Hepatic stellate cell (primary cell): Measurements from ENCODE around the gene ASIC2.

Experiments
- DNase-seq: peaks from one replicate; pipeline ENCODE4 v3.0.0; 2011; ENCODE audit warnings: low spot score

ASIC2 gene

DNA sequence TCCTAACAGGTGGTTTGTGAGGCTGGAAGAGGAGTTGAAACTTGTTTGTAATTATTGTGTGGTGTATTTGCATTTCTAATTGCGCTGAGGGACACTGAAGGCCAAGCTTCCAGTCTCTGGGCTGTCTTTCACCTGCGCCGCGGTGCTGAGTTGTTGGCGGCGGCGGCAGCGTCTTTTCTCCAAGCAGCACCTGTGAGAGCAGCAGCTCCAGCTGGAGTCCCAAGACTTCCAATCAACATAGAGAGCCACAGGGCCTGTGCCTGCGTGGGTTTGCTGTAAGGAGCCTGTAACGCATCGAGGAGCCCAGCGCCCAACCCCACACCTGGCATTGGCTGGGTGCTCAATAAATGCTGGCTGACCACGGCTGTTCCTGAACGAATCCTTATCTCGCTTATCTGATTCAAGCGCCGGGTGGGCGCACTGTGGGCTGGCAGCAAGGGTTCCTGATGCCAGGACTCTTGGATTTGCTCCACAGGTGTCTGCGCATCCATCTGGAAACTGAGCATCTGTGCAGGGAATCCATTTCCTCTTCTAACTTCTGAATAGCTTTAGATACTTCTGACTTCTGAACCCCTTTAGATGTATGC is 138.1 kb downstream of the ASIC2 start:
- DNase-seq: no peak

DNA sequence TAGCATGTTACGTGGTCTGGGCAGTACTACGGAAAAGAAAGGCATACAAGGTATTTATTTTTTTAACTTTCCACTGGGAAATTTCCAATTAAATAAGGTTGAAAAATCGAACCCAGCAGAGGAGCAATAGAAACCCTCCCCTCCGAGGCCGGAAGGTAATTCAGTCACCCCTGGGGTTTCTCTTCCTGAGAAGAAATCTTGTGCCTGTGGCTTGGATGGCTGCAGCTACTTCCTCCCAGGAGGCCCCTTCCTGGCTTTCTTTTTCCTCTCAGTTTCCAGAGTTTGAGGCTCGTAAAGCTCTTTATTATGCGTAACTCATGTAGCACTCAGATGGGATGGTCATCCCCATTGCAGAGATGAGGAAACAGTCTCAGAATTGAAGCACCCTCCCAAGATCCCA is 140.3 kb downstream of the ASIC2 start:
- DNase-seq: no peak

DNA sequence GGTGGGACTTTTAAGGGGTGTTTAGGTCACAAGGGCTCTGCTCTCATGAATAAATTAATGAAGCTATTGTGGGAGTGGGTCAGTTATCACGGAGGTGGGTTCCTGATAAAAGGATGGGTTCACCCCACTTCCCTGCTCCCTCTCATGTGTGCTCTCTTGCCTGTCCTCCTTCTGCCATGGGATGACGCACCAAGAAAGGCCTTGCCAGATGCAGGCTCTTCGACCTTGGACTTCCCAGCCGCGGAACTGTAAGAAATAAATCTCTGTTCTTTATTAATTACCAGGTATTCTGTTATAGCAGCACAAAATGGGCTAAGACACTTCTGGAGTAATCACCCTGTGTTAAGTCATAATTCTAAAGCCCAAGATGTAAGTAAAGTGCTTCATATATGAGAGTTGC is 141.5 kb downstream of the ASIC2 start:
- no peak for DNase-seq

- DNase-seq: no peak
Observed at GRCh38 chr17:33145941-33146340, 147.2 kb downstream of the ASIC2 start.

GRCh38 chr17:33144837-33145236 is 148.3 kb downstream of the ASIC2 start:
- no peak for DNase-seq

DNA sequence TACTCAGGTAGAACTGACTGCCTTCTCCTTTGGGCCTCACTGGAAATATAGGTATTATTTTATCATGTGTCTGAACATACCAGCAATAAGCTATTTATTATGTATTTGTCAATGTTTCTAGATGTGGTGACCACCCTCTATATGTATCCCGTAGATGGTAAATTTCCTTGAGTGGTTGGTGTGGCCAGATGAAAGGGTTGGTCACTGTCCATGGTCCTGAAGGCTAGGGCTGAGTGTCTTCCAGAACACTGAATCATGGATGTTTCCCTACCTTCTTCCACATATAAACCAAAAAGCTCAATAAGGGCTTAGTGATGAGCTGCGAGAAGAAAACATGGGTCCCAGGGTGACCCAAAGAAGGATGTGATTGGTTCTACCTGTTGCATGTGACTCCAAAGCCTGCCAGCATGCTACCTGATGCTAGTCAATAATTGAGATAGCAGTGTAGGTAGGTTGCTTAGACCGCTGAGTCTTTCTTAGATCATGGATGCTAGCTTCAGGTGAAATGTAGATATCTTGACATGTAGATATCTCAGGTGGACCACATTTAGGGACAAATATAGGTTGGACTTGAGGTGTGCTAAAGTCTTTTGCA is 150.3 kb downstream of the ASIC2 start:
- no peak for DNase-seq

DNA sequence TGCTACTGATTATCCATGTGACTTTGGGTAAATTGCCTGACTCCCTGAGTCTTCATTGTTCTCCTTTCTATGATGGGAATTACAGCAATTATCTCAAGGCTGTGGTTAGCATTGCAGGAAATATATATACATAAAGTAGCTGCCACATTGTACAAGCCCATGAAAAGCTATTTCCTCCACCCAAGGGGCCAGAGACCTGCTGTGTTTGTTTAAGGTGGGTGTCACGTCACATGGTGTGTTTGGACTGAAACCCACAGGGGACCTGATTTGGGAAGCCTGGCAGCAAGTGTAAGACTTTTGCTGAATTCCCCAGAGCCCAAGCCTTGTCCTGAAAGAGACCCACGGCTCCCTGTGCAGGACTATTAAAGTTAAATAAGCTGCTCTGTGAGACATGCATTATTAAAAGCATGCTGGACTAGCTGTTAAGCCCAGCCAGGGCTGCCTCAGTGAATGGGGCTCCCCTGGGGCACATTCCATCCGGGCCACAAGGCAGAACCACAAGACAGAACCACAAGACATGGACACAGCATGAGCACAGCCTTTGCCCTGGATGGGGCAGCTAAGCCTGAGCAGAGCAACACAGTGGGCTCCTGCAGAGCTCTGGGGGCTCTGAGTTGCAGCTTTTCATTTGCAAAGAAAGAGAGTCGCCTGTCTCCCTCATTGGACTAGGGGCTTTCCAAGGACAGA is 152.5 kb downstream of the ASIC2 start:
- DNase-seq: no peak

GRCh38 chr17:33138627-33139026 is 154.5 kb downstream of the ASIC2 start:
- no peak for DNase-seq

DNA sequence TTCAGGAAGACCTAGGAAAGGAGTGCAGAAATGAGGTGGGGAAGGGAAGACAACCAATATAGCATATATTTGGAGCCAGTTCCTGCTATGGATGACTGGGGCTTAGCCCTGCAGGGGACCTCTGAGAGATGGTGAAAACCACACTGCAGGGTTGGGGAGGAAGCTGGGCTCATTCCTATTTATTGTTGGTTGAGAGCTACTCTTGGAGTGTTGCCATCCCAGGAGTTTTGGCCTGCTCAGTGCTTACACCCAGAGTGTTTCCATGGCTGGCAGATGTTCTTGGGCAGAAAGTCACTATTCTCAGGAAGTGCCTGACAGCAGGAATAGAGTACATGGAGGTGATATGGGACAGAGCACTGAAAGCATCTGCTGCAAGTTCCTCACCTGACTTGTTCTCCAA is 155.7 kb downstream of the ASIC2 start:
- no peak for DNase-seq

- DNase-seq: no peak
Observed at GRCh38 chr17:33135691-33136090, 157.4 kb downstream of the ASIC2 start.

GRCh38 chr17:33131620-33132019 is 161.5 kb downstream of the ASIC2 start:
- no peak for DNase-seq

GRCh38 chr17:33127706-33128105 is 165.4 kb downstream of the ASIC2 start:
- no peak for DNase-seq

DNA sequence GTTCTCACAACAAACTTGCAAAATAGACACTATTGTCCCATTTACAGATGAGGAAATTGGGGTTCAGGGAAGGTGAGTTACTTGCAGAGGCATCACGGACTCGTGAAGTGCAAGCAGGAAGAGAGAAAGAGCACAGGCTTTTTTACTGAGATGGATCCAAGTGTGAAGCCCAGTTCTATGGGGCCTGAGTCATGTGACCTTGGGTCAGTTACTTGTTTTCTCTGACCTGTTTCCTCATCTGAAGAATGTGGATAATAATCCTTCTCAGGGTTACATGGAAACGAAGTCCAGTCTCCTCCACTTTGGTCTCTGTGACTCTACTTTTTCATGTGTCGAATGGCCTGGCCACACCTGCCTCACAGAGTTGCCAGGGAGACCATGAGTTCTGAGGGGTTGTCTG is 167.0 kb downstream of the ASIC2 start:
- no peak for DNase-seq

- no peak for DNase-seq
Observed at GRCh38 chr17:33125552-33125950, 167.5 kb downstream of the ASIC2 start.

DNA sequence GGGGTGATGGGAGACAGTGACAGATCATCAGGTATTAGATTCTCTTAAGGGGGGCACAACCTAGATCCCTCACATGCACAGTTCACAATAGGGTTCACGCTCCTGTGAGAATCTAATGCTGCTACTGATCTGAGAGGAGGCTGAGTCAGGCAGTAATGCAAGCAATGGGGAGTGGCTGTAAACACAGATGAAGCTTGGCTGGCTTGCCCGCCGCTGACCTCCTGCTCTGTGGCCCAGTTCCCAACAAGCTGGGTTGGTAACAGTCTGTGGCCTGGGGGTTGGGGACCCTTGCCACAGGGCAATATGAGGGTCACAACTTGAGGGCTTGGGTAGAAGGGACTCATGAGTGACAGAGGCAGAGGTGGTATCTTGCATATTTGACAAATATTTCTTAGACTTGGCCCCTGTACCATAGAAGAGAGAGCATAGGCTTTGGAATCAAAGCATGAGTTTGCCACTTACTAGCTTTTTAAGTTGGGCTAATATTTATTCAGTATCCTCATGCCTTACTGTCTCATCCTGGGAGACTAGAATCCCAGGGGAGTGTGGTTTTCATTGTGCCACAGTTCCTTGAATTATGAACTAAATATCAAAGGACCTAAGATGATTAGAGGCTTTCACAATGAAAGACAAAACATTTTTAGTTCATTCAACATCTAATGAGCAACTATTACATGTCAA is 168.1 kb downstream of the ASIC2 start:
- no peak for DNase-seq

- no peak for DNase-seq
Observed at GRCh38 chr17:33124185-33124584, 168.9 kb downstream of the ASIC2 start.

GRCh38 chr17:33121756-33122155 is 171.3 kb downstream of the ASIC2 start:
- no peak for DNase-seq

- DNase-seq: no peak
Observed at GRCh38 chr17:33121272-33121671, 171.8 kb downstream of the ASIC2 start.

GRCh38 chr17:33120103-33120502 is 173.0 kb downstream of the ASIC2 start:
- DNase-seq: no peak

- no peak for DNase-seq
Observed at GRCh38 chr17:33118391-33119075, 174.6 kb downstream of the ASIC2 start.

- DNase-seq: no peak
Observed at GRCh38 chr17:33116021-33116551, 177.0 kb downstream of the ASIC2 start.

- DNase-seq: no peak
Observed at GRCh38 chr17:33115366-33115765, 177.7 kb downstream of the ASIC2 start.
